ENCODE measurements around the gene PFKFB3. TPM values are rescaled to one million over a fixed set of nuclear protein-coding genes. Genes with fewer than 3 reads are reported as not detected.

PFKFB3 gene
- total RNA-seq, 4 donors from 2014 or later = 8.4 to 11.8 (median 9.4) TPM

DNA sequence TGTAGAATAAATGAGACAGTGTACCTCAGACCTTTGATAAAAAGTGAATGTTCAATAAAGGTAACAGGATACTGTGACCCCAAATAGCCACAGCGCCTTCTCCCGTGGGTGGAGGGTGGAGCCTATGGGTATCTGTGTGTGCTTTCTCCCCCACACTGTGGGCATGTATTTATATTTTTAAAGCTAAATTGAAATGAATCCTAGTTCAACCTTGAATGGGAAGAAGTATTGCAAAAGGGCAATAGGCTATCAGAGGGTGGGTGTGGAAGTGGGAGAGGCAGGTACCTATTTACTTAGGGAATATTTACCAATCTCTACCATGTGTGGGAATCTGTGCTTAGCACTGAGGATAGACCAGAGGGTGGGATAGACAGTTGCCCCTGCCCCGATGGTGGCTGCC is 68.9 kb downstream of the PFKFB3 start:
- Histone ChIP-seq H3K36me3 (no peaks in the 10 kb centered on the region), H3K9me3 (no peaks in the 10 kb centered on the region), H3K4me3 (replicated peaks in 1 of 3) (no peak overlapping the region), H3K27ac (no peak overlapping the region), H3K27me3 (no peaks in the 10 kb centered on the region), H3K4me1 (peaks cover 0 to 3% of the 10 kb centered on the region in 2 donors)
- WGBS, 2 donors = 85 to 96% methylated on average over 3 of the region's 3 CpGs
- DNase-seq = no peak
- TF ChIP-seq POLR2A (IDR thresholded peaks at IDR 0.05) (no peak), CTCF (IDR thresholded peaks at IDR 0.05) (no peak)
- intact Hi-C loops (cut with DNase I) = no loop called here

DNA sequence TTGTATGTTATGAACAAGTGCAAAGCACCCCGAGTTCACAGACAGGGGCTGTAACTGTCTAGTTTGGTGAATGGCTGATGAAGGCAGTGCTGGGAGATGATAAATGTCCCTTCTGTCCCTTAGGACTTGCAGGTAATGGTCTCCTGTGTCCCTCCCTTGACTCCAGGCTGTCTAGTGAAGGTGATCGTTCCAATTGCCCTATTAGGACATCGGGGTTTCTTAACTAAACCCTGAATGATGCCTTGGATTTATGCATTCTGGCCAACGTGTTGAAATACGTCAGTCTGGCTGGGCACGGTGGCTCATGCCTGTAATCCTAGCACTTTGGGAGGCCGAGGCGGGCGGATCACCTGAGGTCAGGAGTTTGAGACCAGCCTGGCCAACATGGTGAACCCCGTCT is 69.4 kb downstream of the PFKFB3 start:
- 94 to 97% methylated on average over 10 of the region's 10 CpGs for WGBS, 2 donors
- DNase-seq = no peak
- Histone ChIP-seq H3K9me3 (no peaks in the 10 kb centered on the region), H3K36me3 (no peaks in the 10 kb centered on the region), H3K27me3 (no peaks in the 10 kb centered on the region), H3K27ac (no peak overlapping the region), H3K4me1 (peaks cover 0 to 3% of the 10 kb centered on the region in 2 donors), H3K4me3 (replicated peaks in 1 of 3) (no peak overlapping the region)
- TF ChIP-seq POLR2A (IDR thresholded peaks at IDR 0.05) (no peak), CTCF (IDR thresholded peaks at IDR 0.05) (no peak)
- intact Hi-C loops (cut with DNase I) = no loop called here

DNA sequence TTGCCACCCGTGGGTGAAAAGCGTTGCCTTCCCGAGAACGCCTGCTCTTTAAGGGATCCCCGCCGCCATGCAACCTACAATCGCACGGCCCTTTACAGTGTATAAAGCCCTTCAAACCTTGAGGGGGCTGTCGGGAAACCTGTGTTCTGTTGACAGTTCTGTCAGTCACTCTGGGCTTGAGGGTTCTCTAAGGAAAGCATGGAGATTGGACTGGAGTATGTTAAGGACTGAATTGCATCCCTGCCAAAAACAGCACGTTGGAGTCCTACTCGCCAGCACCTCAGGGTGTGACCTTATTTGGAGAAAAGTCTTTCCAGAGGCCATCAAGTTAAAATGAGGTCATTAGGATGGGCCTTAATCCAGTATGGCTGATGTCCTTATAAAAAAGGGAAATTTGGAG is 70.6 kb downstream of the PFKFB3 start:
- Histone ChIP-seq H3K4me1 (peaks cover 0 to 3% of the 10 kb centered on the region in 2 donors), H3K9me3 (no peaks in the 10 kb centered on the region), H3K27ac (no peak overlapping the region), H3K36me3 (no peaks in the 10 kb centered on the region), H3K4me3 (replicated peaks in 1 of 3) (no peak overlapping the region), H3K27me3 (no peaks in the 10 kb centered on the region)
- 82 to 85% methylated on average over 11 of the region's 11 CpGs for WGBS, 2 donors
- no peak for DNase-seq
- intact Hi-C loops (cut with DNase I) = no loop called here
- no peak for TF ChIP-seq CTCF (IDR thresholded peaks at IDR 0.05)
- TF ChIP-seq POLR2A (IDR thresholded peaks at IDR 0.05) = no peak

- DNase-seq = no peak
- TF ChIP-seq POLR2A (IDR thresholded peaks at IDR 0.05) (no peak), CTCF (IDR thresholded peaks at IDR 0.05) (no peak)
- 84 to 89% methylated on average over 4 of the region's 4 CpGs for WGBS, 2 donors
Measured at GRCh38 chr10:6274040-6274439, 71.3 kb downstream of the PFKFB3 start.

GRCh38 chr10:6274484-6274883 is 71.8 kb downstream of the PFKFB3 start:
- TF ChIP-seq CTCF (IDR thresholded peaks at IDR 0.05) (no peak), POLR2A (IDR thresholded peaks at IDR 0.05) (no peak)
- peaks cover 0 to 3% of the 10 kb centered on the region in 2 donors for H3K4me1 ChIP-seq
- H3K9me3 ChIP-seq = no peaks in the 10 kb centered on the region

More at GRCh38 chr10:6274040-6274439, 71.3 kb downstream of the PFKFB3 start:
- no peak overlapping the region for H3K4me3 ChIP-seq (replicated peaks in 1 of 3)
- H3K4me1 ChIP-seq = peaks cover 0 to 3% of the 10 kb centered on the region in 2 donors
- no peaks in the 10 kb centered on the region for H3K9me3 ChIP-seq
- intact Hi-C loops (cut with DNase I) = no loop called here
- H3K27me3 ChIP-seq = no peaks in the 10 kb centered on the region
- H3K36me3 ChIP-seq = no peaks in the 10 kb centered on the region
- H3K27ac ChIP-seq = no peak overlapping the region

More at GRCh38 chr10:6274484-6274883, 71.8 kb downstream of the PFKFB3 start:
- no peak for DNase-seq
- intact Hi-C loops (cut with DNase I) = no loop called here
- no peaks in the 10 kb centered on the region for H3K36me3 ChIP-seq
- no peak overlapping the region for H3K27ac ChIP-seq
- H3K27me3 ChIP-seq = no peaks in the 10 kb centered on the region
- H3K4me3 ChIP-seq (replicated peaks in 1 of 3) = no peak overlapping the region
- 97% methylated on average over 7 of the region's 7 CpGs for WGBS, 2 donors
